H9 (cell line): ENCODE results near the gene PIK3C3. TPM values are rescaled to one million over a fixed set of nuclear protein-coding genes. Genes with fewer than 3 reads are reported as not detected.

Experiments used
- DNase-seq: peaks from one replicate; pipeline ENCODE4 v3.0.0-alpha.2; 2017
- H2AFZ ChIP-seq: one replicate; pipeline ENCODE4 v1.6.1; 2013; ENCODE audit warnings: mild to moderate bottlenecking, low read length, control low read depth, moderate library complexity
- H2AK5ac ChIP-seq: 2 replicates; pipeline ENCODE4 v1.6.1; 2013; ENCODE audit warnings: low read length, control low read depth, mixed read lengths; ENCODE audit not compliant: insufficient read length
- H2BK120ac ChIP-seq: one replicate; pipeline ENCODE4 v1.6.1; 2013; ENCODE audit warnings: low read depth, mild to moderate bottlenecking, low read length, control low read depth, inconsistent platforms; ENCODE audit not compliant: poor library complexity, severe bottlenecking
- H2BK12ac ChIP-seq: 2 replicates; pipeline ENCODE4 v1.6.1; 2013; ENCODE audit warnings: low read length, control low read depth, mixed read lengths, low read depth; ENCODE audit not compliant: insufficient read length
- H2BK15ac ChIP-seq: 2 replicates; pipeline ENCODE4 v1.6.1; 2013; ENCODE audit warnings: low read depth, low read length, control low read depth
- H2BK20ac ChIP-seq: one replicate; pipeline ENCODE4 v1.6.1; 2013; ENCODE audit warnings: low read depth, mild to moderate bottlenecking, low read length, control low read depth, inconsistent platforms; ENCODE audit not compliant: poor library complexity, severe bottlenecking
- H2BK5ac ChIP-seq: 2 replicates; pipeline ENCODE4 v1.6.1; 2013; ENCODE audit warnings: low read length, control low read depth, mixed read lengths; ENCODE audit not compliant: insufficient read length
- H3K14ac ChIP-seq: 2 replicates; pipeline ENCODE4 v1.6.1; 2013; ENCODE audit warnings: low read length, control low read depth; ENCODE audit not compliant: insufficient read depth
- H3K18ac ChIP-seq: 2 replicates; pipeline ENCODE4 v1.6.1; 2013; ENCODE audit warnings: low read depth, mild to moderate bottlenecking, mixed read lengths, low read length, control low read depth; ENCODE audit not compliant: insufficient read length
- H3K23ac ChIP-seq: 2 replicates; pipeline ENCODE4 v1.6.1; 2013; ENCODE audit warnings: low read length, control low read depth, mixed read lengths, low read depth; ENCODE audit not compliant: insufficient read length
- H3K23me2 ChIP-seq: 2 replicates; pipeline ENCODE4 v1.6.1; 2013; ENCODE audit warnings: low read depth, mild to moderate bottlenecking, mixed read lengths, low read length, control low read depth; ENCODE audit not compliant: insufficient read length, poor library complexity, severe bottlenecking
- H3K27ac ChIP-seq: 2 replicates; pipeline ENCODE4 v1.5.1; 2013; ENCODE audit warnings: low read length, control low read depth, mixed read lengths, low read depth; ENCODE audit not compliant: insufficient read length
- H3K27me3 ChIP-seq: 2 replicates; pipeline ENCODE4 v1.6.1; 2013; ENCODE audit warnings: low read length, control low read depth, inconsistent platforms; ENCODE audit not compliant: insufficient read depth
- H3K4ac ChIP-seq: 2 replicates; pipeline ENCODE4 v1.6.1; 2013; ENCODE audit warnings: low read depth, mild to moderate bottlenecking, control low read depth, inconsistent platforms, low read length, moderate library complexity
- H3K4me1 ChIP-seq: 2 replicates; pipeline ENCODE4 v1.6.1; 2013; ENCODE audit warnings: low read length, control low read depth, inconsistent platforms; ENCODE audit not compliant: insufficient read depth
- H3K4me2 ChIP-seq: 2 replicates; pipeline ENCODE4 v1.6.1; 2013; ENCODE audit warnings: low read length, control low read depth, mixed read lengths; ENCODE audit not compliant: insufficient read length, insufficient read depth
- H3K56ac ChIP-seq: 2 replicates; pipeline ENCODE4 v1.6.1; 2013; ENCODE audit warnings: low read depth, mild to moderate bottlenecking, mixed read lengths, low read length, control low read depth; ENCODE audit not compliant: insufficient read length
- H3K79me1 ChIP-seq: 2 replicates; pipeline ENCODE4 v1.6.1; 2013; ENCODE audit warnings: low read depth, mild to moderate bottlenecking, moderate library complexity, low read length, control low read depth, inconsistent platforms; ENCODE audit not compliant: insufficient read depth, poor library complexity, severe bottlenecking
- H3K79me2 ChIP-seq: 2 replicates; pipeline ENCODE4 v1.6.1; 2013; ENCODE audit warnings: low read length, control low read depth, inconsistent platforms; ENCODE audit not compliant: insufficient read depth
- H3K9ac ChIP-seq: 2 replicates; pipeline ENCODE4 v1.6.1; 2013; ENCODE audit warnings: low read length, control low read depth, mixed read lengths; ENCODE audit not compliant: insufficient read length; ENCODE audit errors: extremely low read depth
- H3K9me3 ChIP-seq: one replicate; pipeline ENCODE4 v1.6.1; 2013; ENCODE audit warnings: low read depth, low read length, inconsistent platforms; ENCODE audit not compliant: control insufficient read depth
- H3T11ph ChIP-seq: one replicate; pipeline ENCODE4 v1.6.1; 2013; ENCODE audit warnings: mild to moderate bottlenecking, low read length, control low read depth, inconsistent platforms
- H4K20me1 ChIP-seq: one replicate; pipeline ENCODE4 v1.6.1; 2013; ENCODE audit not compliant: control insufficient read depth, insufficient read length, insufficient read depth
- H4K5ac ChIP-seq: 2 replicates; pipeline ENCODE4 v1.6.1; 2013; ENCODE audit warnings: low read depth, mild to moderate bottlenecking, mixed read lengths, low read length, control low read depth; ENCODE audit not compliant: insufficient read length
- H4K8ac ChIP-seq: replicated peaks from 2 replicates; pipeline ENCODE4 v1.6.1; 2013; ENCODE audit warnings: low read length, control low read depth, mixed read lengths, low read depth; ENCODE audit not compliant: insufficient read length
- H4K91ac ChIP-seq: 2 replicates; pipeline ENCODE4 v1.6.1; 2013; ENCODE audit warnings: low read depth, mild to moderate bottlenecking, moderate library complexity, mixed read lengths, low read length, control low read depth; ENCODE audit not compliant: insufficient read length
- H3K27ac Mint-ChIP-seq, 3 experiments: 2 replicates in 2 of 3; 3 replicates in 1 of 3; pipeline ENCODE4 v1.8.0; 2020 to 2021; ENCODE audit warnings: mixed read lengths in 3 of 3, mild to moderate bottlenecking in 1 of 3, moderate library complexity in 1 of 3
- H3K27me3 Mint-ChIP-seq: 2 replicates; pipeline ENCODE4 v1.8.0; 2021; ENCODE audit warnings: low read depth, mild to moderate bottlenecking, moderate library complexity, mixed read lengths
- H3K36me3 Mint-ChIP-seq, 3 experiments: 2 replicates in 2 of 3; 3 replicates in 1 of 3; pipeline ENCODE4 v1.8.0; 2020 to 2021; ENCODE audit warnings: low read depth in 3 of 3, mixed read lengths in 3 of 3; ENCODE audit not compliant: insufficient read depth in 1 of 3
- H3K4me1 Mint-ChIP-seq, 2 experiments: 2 replicates each; pipeline ENCODE4 v1.8.0; 2020; ENCODE audit warnings: mixed read lengths in 2 of 2
- H3K4me3 Mint-ChIP-seq, 2 experiments: 2 replicates in 1 of 2; 3 replicates in 1 of 2; pipeline ENCODE4 v1.8.0; 2020 to 2021; ENCODE audit warnings: mild to moderate bottlenecking in 2 of 2, mixed read lengths in 2 of 2, moderate library complexity in 1 of 2
- H3K9me3 Mint-ChIP-seq, 2 experiments: 2 replicates in 1 of 2; 3 replicates in 1 of 2; pipeline ENCODE4 v1.8.0; 2020; ENCODE audit warnings: mild to moderate bottlenecking in 2 of 2, mixed read lengths in 2 of 2, moderate library complexity in 1 of 2
- total RNA-seq: library from RNA; stranded (reverse); gene quantifications from 2 replicates; pipeline ENCODE4 v1.2.1, GENCODE V29; 2021
- TF ChIP-seq, protein P1 (sequence below): fragments of 200-600 bp; sonication (generic); conservative IDR thresholded peaks from 3 replicates; pipeline ENCODE4 v1.8.0; 2021; ENCODE audit warnings: antibody characterized with exemption, mild to moderate bottlenecking

The PIK3C3 gene
- total RNA-seq, 1 experiment from 2014 or later: 48.8 TPM

DNA sequence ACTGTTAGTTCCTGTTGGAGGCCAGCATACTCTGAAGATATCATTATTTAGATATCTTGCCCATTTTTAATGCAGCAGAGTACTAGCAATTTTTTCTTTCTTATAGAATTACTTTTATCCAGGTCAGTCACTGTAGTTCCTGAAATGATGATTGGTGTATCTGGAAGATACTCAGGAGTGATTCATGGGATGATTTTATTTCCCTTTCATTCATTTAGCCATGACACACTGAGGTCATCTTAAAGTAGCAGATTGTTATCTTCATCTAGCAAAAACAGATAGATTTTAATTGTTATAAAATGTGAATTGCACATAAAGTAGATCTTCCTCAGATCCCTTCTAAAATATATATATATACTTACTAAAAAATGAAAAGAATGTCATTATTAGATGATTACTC, 109.1 kb downstream of the PIK3C3 start:
- Histone ChIP-seq H3K4me2 (no peak overlapping the region), H3K23me2 (no peaks in the 10 kb centered on the region), H3K27me3 (no peaks in the 10 kb centered on the region), H3K9ac (no peak overlapping the region), H3K14ac (no peak overlapping the region), H4K91ac (no peak overlapping the region), H2BK15ac (no peak overlapping the region), H3K56ac (no peak overlapping the region), H2BK120ac (no peak overlapping the region), H3K4ac (no peak overlapping the region), H2BK12ac (no peak overlapping the region), H3K18ac (no peak overlapping the region), H3K23ac (no peak overlapping the region), H3K79me1 (no peaks in the 10 kb centered on the region), H3T11ph (no peak overlapping the region), H4K5ac (no peak overlapping the region), H4K8ac (no peak overlapping the region), H3K27ac (no peak overlapping the region), H2BK20ac (no peak overlapping the region), H2AK5ac (no peak overlapping the region), H2BK5ac (no peak overlapping the region), H3K4me1 (no peaks in the 10 kb centered on the region), H2AFZ (no peak overlapping the region), H3K79me2 (no peaks in the 10 kb centered on the region; the same call in 1 of the 2 replicates), H3K9me3 (no peaks in the 10 kb centered on the region), H4K20me1 (no peaks in the 10 kb centered on the region)
- no peak for DNase-seq
- Mint-ChIP-seq H3K36me3 (peaks cover 3 to 25% (median 24%) of the 10 kb centered on the region in 3 experiments; a peak in 6 of 7 replicates), H3K27me3 (no peaks in the 10 kb centered on the region), H3K27ac (no peak overlapping the region), H3K9me3 (no peaks in the 10 kb centered on the region), H3K4me1 (peaks cover 5 to 6% of the 10 kb centered on the region in 2 experiments; a peak in 3 of 4 replicates), H3K4me3 (no peak overlapping the region)
- TF ChIP-seq, protein P1, sequence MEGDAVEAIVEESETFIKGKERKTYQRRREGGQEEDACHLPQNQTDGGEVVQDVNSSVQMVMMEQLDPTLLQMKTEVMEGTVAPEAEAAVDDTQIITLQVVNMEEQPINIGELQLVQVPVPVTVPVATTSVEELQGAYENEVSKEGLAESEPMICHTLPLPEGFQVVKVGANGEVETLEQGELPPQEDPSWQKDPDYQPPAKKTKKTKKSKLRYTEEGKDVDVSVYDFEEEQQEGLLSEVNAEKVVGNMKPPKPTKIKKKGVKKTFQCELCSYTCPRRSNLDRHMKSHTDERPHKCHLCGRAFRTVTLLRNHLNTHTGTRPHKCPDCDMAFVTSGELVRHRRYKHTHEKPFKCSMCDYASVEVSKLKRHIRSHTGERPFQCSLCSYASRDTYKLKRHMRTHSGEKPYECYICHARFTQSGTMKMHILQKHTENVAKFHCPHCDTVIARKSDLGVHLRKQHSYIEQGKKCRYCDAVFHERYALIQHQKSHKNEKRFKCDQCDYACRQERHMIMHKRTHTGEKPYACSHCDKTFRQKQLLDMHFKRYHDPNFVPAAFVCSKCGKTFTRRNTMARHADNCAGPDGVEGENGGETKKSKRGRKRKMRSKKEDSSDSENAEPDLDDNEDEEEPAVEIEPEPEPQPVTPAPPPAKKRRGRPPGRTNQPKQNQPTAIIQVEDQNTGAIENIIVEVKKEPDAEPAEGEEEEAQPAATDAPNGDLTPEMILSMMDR: no peak
